SHP77 treated with DMSO at 0.1 percent for 48 hours (cell line): ENCODE measurements around the gene CTRB2.
"Not testable (repeated sequence)": the region's sequence is repeated elsewhere in the genome, so short reads cannot be mapped to it uniquely, and the experiment has no call there.

Experiments
- DNase-seq: peaks from one replicate; lab custom pipeline; 2025; lab: John Stamatoyannopoulos, UW

CTRB2 gene

DNA sequence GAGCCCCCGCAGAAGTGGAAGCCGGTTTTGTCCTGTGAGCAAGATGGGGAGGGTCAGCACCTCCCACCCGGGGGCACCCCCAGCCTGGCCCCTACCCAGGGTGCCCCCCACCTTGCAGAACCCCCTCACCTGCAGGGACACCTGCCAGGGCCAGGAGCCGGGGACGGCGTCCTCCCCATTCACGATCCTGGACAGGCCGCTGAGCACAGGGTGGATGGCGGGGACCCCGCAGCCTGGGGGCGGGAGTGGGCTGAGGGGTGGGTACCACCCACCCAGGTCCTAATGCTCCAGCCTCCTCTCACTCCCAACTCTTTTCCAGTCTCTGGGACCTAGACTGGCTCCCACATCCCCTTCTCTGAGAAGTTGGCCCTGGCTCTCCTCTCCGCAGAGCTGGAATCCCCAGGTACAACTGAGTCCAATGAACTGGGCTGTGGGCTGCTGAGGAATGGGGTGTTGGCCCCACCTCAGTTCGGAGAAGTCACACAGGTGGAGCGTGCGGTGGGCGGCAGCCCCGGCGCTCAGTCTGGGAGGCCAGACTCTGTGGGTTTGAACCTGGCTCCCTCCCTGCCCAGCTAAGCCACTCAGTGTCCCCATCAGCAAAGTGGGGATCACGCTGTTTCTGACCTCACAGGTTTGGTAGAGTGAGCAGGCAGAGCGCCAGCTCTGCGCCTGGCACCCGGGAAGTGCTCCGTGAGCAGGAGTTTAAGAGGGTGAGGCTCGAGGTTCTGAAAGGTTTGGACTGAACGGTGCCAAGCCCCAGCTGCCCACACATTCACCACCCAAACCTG lies 806 bp downstream of the CTRB2 start:
- not testable (repeated sequence) for DNase-seq

DNA sequence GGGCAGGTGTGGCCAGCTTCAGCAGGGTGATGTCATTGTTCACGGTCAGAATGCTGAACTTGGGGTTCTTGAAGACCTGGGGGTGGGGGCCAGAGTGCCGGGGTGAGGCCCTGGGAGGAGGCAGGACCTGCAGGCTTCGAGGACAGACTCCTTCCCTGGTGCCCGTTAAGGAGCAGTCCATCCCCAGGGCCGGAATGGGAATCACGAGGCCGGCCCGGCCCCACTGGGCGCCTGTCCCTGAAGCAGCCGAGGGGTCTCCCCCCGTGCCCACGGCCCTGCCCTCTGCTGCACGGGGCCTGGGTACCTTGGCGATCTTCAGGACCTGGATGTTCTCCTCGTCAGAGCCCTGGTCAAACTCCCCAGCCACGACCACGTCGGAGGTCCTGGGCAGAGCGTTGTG lies 1.5 kb downstream of the CTRB2 start:
- DNase-seq: not testable (repeated sequence)

DNA sequence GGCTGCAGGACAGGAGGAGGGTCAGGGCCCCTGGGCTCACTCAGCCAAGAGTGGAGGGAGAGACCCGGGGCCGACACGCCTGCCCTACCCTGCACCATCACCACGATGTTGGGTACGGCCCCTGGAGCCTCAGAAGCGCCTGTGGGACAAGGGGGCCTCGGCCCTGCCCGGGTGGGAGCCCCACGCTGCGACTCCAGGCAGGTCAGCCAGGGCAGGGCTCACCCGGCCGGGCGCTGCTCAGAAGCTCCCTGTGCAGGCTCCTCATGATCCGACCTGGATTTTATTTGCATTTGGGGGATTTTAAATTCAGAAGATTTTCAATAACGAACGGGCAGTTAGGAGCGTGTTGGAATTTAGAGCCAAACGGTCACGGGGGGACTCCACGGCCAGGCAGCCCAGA lies 2.1 kb downstream of the CTRB2 start:
- DNase-seq: not testable (repeated sequence)

DNA sequence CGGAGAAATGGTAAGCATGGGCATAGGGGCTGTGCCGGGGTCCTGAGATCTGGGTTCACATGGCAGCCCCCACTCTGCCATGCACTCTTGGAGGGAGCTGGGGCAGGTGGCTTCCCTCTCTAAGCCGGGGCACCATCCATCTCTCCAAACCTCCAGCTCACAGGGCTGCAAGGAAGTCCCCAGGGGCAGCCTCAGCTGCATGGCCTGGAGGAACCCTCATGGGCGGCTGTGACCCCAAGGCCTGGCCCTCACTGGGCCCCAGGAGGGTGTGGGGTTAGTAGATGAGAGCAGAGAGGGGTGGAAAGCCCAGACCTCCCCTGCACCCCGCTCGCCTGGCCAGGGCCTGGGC lies 2.6 kb downstream of the CTRB2 start:
- no peak for DNase-seq

DNA sequence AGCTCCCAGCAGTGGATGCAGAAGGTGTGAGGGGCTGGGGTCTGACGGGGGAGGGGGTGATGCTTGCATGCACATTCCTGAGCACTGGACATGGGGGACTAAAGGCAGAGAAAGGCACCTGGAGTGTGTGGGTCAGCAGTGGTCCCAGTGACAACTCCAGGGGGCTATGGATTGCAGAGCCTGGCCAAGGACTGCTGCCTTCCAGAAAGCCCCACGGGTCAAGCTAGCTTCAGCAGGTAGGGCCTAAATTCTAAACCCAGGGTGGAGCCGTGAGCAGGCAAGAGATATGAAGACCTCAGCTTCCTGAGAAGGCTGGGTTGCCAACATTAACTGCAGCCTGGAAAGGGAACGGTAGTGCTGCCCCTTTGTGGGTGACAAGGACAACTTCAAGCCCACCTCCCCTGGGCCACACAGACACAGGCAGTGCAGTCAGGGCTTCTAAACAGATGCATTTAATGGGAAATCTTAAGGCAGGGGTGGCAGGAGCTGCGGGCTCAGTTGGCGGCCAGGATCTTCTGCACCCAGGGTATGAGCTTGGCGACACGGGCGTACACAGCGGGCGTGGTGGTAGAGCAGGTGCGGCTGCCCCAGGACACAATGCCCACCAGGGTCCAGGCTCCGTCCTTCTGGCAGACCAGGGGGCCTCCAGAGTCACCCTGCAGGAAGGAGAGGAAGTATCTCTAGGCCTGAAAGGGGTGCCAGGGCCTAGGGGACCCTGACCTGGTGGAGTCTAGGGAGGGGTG lies 3.1 kb downstream of the CTRB2 start:
- DNase-seq: no peak

DNA sequence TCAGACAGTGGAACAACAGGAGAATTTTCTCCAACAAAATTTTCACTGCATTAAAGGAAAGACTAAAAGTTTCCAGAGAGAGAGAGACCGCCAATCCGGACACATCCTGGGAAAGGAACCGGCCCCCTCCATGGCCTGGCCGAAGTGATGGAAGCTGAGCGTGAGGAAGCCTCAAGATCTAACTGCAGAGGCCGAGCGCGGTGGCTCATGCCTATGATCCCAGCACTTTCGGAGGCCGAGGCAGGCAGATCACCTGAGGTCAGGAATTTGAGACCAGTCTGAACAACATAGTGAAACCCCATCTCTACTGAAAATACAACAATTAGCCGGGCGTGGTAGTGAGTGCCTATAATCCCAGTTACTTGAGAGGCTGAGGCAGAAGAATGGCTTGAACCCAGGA lies 3.9 kb downstream of the CTRB2 start:
- DNase-seq: no peak

DNA sequence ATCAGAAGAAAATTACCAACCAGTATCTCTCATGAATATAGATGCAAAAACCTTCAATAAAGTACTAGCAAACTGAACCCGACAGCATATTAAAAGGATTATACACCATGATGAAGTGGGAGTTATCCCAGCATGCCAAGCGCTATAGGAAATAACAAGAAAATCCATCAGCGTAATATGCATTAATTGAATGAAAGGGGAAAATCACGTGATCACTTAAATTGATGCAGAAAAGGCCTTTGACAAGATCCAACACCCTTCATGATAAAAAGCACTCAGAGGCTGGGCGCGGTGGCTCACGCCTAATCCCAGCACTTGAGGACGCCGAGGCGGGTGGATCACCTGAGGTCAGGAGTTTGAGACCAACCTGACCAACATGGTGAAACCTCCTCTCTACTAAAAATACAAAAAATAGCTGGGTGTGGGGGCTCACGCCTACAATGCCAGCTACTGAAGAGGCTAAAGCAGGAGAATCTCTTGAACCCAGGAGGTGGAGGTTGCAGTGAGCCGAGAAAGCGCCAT lies 4.8 kb downstream of the CTRB2 start:
- DNase-seq: no peak

DNA sequence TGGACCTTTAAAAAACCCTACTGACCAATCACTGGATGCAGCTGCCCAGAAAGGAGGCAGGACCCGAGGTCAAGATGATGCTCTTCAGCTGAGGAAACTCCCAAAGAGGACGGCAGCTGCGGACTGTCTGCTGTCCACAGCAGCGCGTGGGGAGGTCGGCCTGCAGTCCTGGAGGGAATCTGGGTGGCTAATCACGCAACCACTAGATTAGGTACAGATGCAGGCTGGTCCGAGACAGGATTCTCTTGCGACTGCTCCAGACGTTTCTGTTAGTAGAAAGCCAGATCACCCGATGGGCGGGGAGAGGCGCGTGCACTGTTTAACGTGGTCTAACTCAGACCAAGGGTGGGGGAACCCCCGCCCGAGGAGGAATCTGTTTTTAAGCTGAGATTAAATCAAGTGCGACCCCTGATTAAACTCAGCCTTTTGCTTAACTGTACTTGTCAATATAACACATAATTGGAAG lies 8.8 kb downstream of the CTRB2 start:
- DNase-seq: no peak

DNA sequence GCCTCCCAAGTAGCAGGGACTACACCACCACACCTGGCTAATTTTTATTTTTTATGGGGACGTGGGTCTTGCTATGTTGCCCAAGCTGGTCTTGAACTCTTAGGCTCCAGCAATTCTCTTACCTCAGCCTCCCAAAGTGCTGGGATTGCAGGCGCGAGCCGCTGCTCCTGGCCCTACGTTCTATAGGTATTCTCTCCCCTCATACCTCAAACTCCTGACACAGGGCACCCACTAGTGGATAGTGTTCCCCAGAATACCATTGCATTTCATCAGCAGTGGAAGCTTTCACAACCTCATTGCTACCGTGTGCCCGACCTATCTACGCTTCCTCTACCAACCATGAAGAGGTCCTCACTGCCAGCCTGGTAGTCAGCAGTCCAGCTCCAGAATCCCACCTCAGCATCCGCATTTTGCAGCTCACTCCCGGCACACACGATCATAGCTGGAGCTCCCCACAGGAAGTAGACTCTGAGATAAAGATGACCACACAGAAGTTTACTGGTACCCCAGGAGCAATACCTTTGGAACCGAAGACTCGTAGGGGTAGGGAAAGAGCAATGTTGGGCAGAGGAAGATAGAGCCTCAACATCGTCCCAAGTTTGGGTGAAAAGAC lies 9.3 kb downstream of the CTRB2 start:
- no peak for DNase-seq

DNA sequence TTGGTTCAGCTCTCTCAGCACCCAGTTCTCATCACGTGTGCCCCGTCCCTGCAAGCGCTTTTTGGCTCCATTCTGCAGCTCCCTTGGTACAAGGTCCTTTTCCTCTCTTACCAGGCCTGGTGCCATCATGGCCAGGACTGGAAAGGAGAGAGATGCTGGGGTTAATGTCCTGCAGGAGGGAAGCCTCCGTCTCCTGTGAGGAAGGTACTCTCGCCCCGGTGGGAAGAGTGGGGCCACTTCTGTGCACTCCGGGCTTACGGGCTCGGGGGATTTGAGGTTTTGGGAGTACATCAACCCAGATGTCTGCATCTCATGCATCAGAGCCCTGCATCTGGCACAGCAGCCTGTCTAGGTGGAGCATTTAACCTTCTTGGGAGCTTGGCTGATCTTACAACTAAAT lies 10.1 kb downstream of the CTRB2 start:
- no peak for DNase-seq

DNA sequence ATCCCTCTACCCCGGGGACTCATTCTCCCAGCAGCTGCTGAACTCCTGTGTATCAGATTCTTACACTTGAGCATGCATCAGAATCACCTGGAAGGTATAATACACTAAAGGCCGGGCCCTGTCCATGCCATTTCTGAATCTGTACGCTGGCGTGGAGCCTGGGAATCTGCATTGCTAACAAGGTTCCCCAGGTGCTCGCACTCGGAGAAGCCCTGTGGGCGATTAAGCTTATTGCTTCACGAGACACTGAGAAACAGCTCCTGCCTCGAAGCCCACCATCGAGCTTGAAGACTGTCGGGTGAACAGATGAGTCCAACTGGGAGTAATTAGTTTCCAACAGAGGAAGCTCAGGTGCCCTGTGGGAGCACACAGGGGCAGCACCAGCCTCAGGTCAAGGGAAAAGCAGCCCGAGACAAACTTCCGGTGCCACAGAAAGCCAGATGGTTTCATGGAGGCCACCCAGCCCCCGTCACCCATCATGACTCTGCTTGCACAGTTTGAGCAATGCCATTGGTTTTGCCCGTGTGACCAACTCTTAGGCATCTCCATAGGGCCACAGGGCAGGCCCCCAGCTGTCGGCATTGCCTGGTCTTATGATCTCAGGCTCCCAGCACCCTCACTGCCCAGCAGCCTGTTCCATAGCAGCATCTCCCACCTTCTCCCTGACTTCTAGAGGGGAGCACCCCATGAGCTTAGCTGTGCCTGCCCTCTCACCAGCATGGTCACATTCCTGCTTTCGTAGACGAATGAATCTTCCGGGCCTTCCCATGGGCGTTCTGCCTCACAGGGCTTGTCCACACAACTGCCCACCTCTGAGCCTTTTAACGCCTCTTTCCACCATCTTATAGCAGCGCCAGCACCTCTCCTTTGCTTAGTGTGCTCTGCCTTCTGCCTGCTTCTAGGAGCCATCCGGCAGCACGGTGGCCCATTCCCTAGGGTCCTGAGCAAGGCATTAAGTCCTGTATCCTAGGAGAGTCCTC lies 10.9 kb downstream of the CTRB2 start:
- no peak for DNase-seq

DNA sequence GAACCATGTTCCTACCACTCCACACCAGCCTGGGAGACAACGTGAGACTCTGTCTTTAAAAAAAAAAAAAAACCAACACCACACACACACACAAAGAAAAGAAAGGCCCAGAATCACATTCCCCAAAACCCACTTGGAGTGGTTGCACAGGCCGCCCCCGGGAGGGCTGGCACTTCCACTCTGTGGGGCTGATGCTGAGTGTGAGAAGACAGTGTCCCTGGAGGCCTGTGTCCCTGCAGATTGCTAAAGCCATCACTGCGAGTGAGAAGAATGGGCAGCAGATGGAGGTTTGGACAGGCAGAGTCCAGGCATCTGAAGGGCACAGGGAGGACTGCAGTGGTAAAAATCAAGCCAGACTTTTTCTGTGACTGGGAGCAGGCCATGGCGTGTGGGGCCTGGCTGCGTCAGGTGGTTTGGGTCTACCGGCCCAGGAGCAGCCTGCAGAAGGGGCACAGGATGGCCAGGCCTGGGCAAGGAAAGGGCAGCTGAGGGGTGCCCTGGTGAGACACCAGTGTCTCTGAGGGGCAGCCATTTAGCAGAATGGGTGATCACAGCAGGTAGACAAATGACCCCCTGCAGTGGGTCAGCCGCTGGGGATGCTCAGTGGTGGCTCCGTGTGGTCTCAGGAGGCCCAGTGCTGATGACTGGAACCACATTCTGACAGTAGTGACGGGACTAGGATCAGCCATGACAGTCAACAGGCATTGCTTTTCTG lies 13.1 kb downstream of the CTRB2 start:
- no peak for DNase-seq

DNA sequence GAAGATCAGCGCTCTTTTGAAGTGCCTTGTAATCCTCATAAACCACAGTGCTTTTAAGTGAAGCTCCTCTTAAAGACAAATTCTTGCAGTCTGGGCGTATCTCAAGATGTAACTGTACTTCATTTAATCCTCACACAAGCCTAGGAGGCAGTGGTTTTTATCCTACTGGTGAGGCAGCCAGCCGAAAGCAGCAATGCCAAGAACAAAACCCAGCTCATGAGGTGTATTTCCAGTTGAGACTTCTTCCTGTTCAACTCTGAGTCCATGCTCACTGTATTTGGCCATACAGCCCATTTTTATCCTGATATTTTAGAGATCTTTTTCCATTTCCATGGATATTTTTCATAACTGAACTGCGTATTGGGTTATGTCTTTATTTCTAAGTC lies 13.7 kb downstream of the CTRB2 start:
- no peak for DNase-seq

DNA sequence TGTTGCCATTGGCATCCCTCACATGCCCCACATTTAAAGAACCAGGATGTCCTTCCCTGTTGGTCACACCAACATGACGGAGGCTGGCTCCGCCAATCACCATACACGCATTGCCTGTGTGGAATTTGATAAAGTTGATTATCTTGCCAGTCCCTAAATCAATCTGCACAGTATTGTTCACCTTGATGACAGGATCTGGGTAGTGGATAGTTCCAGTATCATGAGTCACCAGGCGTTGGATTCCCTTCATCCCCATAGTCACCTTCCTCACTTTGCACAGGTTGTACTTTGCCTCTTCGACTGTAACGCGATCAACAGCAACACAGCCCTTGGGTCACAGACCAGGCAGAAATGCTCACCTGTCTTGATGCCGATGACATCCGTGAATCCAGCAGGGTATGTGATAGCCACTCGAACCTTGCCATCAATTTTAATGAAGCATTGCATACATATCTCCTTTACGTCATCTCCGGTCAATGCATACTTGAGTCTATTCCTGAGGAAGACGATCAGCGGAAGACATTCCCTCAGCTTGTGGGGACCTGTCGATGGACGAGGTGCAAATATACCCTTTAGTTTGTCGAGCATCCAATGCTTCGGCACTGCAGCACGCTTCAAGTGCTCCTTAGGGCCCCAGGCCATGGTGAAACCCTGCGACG lies 14.2 kb downstream of the CTRB2 start:
- DNase-seq: no peak

DNA sequence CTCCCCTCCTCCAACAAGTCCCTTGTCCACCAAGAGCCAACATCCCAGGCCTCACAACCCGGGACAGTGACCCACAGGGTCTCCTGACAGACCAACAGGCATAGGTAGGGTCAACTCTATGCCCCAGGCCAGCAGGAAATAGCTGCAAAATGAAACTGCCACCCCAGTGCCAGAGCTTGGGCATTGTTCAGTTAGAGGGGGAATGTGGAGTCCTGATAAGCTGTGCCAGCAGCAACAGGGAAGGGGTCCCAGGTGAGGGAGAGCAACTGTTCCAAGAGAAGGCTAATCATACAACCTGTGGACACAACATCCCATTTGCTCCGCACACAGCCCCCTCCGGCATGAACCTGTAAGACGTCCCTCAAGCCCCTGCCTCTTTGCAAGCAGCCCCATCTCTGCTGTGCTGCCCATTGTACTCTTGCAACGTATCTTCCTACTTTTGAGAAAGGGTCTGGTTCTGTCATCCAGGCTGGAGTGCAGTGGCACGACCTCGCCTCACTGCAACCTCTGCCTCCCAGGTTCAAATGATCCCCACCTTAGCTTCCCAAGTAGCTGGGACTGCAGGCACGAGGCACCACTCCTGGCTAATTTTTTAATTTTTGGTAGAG lies 17.2 kb downstream of the CTRB2 start:
- DNase-seq: no peak

DNA sequence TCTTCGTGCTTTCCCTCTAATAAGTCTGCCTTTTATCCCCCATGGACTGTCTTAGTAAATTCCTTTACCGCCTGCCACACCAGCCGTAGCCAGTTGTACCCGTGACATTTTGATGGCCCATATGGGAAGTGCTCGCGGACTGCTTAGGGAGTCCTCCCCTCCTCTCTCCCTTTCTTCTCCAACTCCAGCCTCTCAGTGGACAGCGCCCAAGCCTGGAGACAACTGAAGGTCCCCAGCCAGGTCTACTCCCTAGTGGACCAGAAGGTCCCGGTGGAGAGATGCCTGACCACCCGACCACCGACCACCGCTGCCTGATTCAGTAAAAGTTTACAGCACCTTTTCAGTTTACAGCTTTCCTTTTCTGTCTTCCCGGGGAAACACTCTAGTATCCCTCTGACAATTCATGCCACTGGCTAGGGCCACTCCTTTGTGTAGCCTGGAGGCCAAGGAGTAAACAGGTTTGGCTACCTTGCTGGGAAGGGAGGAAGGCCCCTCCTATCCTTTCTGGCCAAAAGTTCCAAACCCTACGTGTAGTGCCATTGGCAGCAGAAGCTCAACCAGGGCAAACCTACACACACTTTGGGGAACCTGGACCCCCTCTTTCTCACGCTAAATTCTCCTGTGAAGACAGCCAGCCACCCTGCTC lies 18.0 kb downstream of the CTRB2 start:
- no peak for DNase-seq

DNA sequence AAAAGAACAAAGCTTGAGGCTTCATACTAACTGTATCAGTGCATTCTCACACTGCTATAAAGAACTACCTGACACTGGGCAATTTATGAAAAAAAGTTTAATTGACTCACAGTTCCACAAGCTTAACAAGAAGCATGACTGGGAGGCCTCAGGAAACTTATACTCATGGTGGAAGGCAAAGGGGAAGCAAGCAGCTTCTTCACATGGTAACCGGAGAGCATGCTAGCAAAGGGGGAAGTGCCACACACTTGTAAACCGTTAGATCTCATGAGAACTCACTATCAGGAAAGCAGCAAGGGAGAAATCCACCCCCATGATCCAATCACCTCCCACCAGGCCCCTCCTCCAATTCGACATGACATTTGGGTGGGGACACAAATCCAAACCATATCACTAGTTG lies 25.3 kb downstream of the CTRB2 start:
- DNase-seq: no peak

DNA sequence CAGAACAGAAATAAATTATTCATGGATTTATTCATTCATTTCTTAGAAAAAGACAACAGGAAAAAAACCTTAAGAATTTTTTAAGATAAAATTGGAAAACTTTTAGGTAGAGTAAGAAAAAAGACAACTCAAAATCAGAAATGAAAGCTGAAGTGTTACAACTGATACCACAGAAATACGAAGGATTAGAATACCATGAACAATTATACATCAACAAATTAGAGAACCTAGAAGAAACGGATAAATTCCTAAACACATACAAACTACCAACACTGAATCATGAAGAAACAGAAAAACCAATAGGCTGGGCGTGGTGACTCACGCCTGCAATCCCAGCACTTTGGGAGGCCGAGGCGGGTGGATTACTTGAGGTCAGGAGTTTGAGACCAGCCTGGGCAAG lies 27.8 kb downstream of the CTRB2 start:
- no peak for DNase-seq

DNA sequence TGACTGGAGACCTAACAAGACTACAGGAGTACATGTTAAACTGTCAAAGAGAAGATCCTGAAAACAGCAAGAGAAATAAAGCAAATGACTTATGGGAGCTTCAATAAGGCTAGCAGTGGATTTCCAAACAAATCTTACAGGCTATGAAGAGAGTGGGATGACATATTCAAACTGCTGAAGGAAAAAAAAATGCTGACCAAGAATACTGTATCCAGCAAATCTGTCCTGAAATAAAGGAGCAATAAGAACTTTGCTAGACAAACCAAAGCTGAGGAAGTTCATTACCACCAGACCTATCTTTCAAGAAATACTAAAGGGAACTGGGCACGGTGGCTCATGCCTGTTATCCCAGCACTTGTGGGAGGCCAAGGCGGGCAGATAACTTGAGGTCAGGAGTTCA lies 30.0 kb downstream of the CTRB2 start:
- no peak for DNase-seq

DNA sequence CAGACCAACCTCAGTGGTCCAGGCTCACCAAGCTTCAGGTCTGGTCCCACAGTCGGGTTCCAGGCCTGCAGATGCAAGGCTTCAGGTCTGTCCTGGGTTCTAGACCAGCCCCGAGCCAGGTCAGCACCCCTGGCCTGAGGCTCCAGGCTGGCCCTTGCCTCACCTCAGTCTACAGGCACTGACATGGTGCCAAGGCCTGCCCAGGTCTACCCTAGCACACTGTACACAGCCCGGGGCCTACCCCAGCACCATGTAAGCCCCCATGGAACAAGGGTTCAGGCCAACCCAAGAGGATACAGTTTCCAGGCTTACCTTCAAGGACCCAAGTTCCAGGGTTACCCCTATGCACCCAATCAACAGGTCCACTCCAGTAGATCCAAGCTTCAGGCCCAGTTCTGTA lies 31.9 kb downstream of the CTRB2 start:
- DNase-seq: no peak
